Upper lobe of left lung (tissue), 6 donors: ENCODE measurements around the gene SENP8. TPM values are rescaled to one million over a fixed set of nuclear protein-coding genes. Genes with fewer than 3 reads are reported as not detected.

Experiments used
- ATAC-seq, 2 donors: fragments of 200-7000 bp; cut with Tn5 transposase; one replicate each; pipeline ENCODE4 v1.9.1; 2022; ENCODE audit warnings: mild to moderate bottlenecking in 2 of 2, moderate library complexity in 2 of 2; ENCODE audit not compliant: low FRiP score in 2 of 2
- DNase-seq, 2 donors: peaks; one replicate each; pipeline ENCODE4 v3.0.0-alpha.2; 2019 to 2020
- H3K27ac ChIP-seq, 4 donors: fragments of 200-600 bp; sonication (generic); one replicate each; pipeline ENCODE4 v1.5.1; 2016 to 2019
- H3K27me3 ChIP-seq, 4 donors: fragments of 200-600 bp; sonication (generic); one replicate each; pipeline ENCODE4 v1.5.1; 2017 to 2019
- H3K36me3 ChIP-seq, 4 donors: fragments of 200-600 bp; sonication (generic); one replicate each; pipeline ENCODE4 v1.5.1; 2016 to 2019
- H3K4me1 ChIP-seq, 4 donors: fragments of 200-600 bp; sonication (generic); one replicate each; pipeline ENCODE4 v1.5.1; 2018 to 2019
- H3K4me3 ChIP-seq, 4 donors: fragments of 200-600 bp; sonication (generic); one replicate each; pipeline ENCODE4 v1.5.1; 2017 to 2019; ENCODE audit warnings: mild to moderate bottlenecking in 2 of 4, moderate library complexity in 1 of 4
- H3K9me3 ChIP-seq, 4 donors: fragments of 200-600 bp; sonication (generic); one replicate each; pipeline ENCODE4 v1.5.1; 2018 to 2019
- EP300 ChIP-seq, 4 donors: sonication (generic); formaldehyde crosslinking; IDR thresholded peaks; one replicate each; pipeline ENCODE4 v1.5.1; 2017; ENCODE audit warnings: antibody characterized with exemption in 4 of 4, control low read depth in 2 of 4
- POLR2A ChIP-seq, 4 donors: fragments of 450-650 bp; IDR thresholded peaks; one replicate each; pipeline ENCODE4 v1.5.1; 2016 to 2017; ENCODE audit warnings: antibody characterized with exemption in 4 of 4, mild to moderate bottlenecking in 2 of 4
- POLR2AphosphoS5 ChIP-seq, 2 donors: sonication (generic); formaldehyde crosslinking; IDR thresholded peaks; one replicate each; pipeline ENCODE4 v1.5.1; 2017; ENCODE audit warnings: antibody characterized with exemption in 2 of 2
- WGBS, 2 donors: methylation state at CpG; one replicate each; pipeline ENCODE4 v1.1.5; 2017 to 2018; 5-methylcytosine and 5-hydroxymethylcytosine counted together
- total RNA-seq, 6 donors: library from RNA; depleted of rRNA in 4 of 6; stranded (reverse); fragments of >200 nt in 4 of 6; gene quantifications; one replicate each; pipeline versions ENCODE4 v1.1.0 to v1.2.1, GENCODE V29; 2016 to 2021
- TF ChIP-seq, protein P1 (sequence below), 6 experiments: fragments of 450-650 bp in 4 of 6; fragments of 200-600 bp in 2 of 6; sonication (generic) in 2 of 6; IDR thresholded peaks; one replicate each; pipeline ENCODE4 v1.5.1; 2016 to 2019; ENCODE audit warnings: antibody characterized with exemption in 6 of 6
- donor health status: DM: no; HTN: no; CAD: no; lungs with moderate emphysema.
- donor health status: DM: no; HTN: yes; CAD: no; lungs with severe emphysema.

Gene SENP8
- total RNA-seq, 6 donors from 2014 or later = 0.55 to 3.8 (median 3.0) TPM; not detected in 1

DNA sequence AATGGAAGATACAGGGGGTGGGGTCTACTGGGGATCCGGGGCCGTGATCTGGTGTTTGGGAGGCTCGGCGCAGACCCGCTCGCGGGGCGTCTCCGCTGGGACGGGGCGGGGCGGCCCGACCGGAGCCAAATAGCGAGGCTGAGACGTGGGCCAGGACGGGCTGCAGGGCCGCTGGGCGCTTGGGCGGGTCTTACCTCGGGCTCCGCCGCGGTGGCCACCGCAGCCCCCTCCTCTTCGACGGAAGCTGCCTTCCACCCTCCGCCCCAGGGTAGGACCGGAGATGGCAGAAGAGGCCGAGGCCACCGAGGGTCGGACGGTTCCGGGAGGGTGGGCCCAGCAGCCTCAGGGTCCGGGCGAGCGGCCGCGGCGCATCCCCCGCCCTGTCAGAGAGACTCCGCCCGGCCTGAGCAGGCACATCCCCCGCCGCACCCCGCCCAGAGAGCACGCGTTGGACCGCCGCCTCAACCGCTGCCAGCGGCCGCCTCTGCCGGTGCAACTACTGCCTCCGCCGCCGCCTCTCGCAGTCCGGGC is 652 bp upstream of the SENP8 start:
- H3K4me3 ChIP-seq = peak overlapping the region; percentile 60 to 96 (median 92)
- peak overlapping the region; percentile 90 to 98 (median 92) for H3K27ac ChIP-seq
- DNase-seq (peak; percentile 93 to 97), ATAC-seq (peak; percentile 90 to 92)
- H3K36me3 ChIP-seq = no peaks in the 10 kb centered on the region
- TF ChIP-seq POLR2AphosphoS5 (IDR thresholded peaks at IDR 0.05) (peak in 1 of 2 donors; percentile 34), POLR2A (IDR thresholded peaks at IDR 0.05) (peak in 3 of 4 donors; percentile 47 to 87 (median 64))
- TF ChIP-seq, protein P1, sequence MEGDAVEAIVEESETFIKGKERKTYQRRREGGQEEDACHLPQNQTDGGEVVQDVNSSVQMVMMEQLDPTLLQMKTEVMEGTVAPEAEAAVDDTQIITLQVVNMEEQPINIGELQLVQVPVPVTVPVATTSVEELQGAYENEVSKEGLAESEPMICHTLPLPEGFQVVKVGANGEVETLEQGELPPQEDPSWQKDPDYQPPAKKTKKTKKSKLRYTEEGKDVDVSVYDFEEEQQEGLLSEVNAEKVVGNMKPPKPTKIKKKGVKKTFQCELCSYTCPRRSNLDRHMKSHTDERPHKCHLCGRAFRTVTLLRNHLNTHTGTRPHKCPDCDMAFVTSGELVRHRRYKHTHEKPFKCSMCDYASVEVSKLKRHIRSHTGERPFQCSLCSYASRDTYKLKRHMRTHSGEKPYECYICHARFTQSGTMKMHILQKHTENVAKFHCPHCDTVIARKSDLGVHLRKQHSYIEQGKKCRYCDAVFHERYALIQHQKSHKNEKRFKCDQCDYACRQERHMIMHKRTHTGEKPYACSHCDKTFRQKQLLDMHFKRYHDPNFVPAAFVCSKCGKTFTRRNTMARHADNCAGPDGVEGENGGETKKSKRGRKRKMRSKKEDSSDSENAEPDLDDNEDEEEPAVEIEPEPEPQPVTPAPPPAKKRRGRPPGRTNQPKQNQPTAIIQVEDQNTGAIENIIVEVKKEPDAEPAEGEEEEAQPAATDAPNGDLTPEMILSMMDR (IDR thresholded peaks at IDR 0.05) = no peak
- 1% methylated on average over 28 of the region's 59 CpGs; no CpG with 5 or more reads in 1 of the 2 donors for WGBS, 2 donors
- H3K9me3 ChIP-seq = no peaks in the 10 kb centered on the region
- H3K4me1 ChIP-seq = peaks cover 15 to 26% (median 22%) of the 10 kb centered on the region in 4 donors
- H3K27me3 ChIP-seq = no peaks in the 10 kb centered on the region

DNA sequence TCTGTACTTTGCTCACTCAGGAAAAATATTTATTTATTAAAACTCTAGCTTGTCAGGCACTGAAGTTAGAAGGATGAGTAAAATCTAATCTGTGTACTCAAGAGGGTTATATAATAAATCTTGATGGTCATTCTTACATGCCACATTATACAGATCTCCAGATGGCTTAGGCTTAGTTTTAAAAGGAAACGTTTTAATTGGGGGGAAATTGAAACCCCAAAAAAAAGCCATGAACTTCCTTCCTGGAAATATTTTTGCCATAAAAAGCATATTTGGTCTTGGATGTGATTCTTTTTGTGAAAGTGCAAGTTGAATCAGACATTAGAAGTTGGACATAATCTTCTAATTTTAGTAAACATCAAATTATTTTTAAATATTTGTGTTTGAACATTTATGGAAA is 6.0 kb downstream of the SENP8 start:
- Histone ChIP-seq H3K4me3 (no peak overlapping the region), H3K27ac (no peak overlapping the region), H3K4me1 (peaks cover 0 to 1% (median 0%) of the 10 kb centered on the region in 4 donors), H3K36me3 (no peaks in the 10 kb centered on the region), H3K27me3 (no peaks in the 10 kb centered on the region), H3K9me3 (no peaks in the 10 kb centered on the region)
- no peak for ATAC-seq
- no peak for TF ChIP-seq POLR2A (IDR thresholded peaks at IDR 0.05)
- TF ChIP-seq, protein P1 (IDR thresholded peaks at IDR 0.05) = no peak
- 5 to 11% methylated on average over 1 of the region's 1 CpG for WGBS, 2 donors
- no peak for DNase-seq

DNA sequence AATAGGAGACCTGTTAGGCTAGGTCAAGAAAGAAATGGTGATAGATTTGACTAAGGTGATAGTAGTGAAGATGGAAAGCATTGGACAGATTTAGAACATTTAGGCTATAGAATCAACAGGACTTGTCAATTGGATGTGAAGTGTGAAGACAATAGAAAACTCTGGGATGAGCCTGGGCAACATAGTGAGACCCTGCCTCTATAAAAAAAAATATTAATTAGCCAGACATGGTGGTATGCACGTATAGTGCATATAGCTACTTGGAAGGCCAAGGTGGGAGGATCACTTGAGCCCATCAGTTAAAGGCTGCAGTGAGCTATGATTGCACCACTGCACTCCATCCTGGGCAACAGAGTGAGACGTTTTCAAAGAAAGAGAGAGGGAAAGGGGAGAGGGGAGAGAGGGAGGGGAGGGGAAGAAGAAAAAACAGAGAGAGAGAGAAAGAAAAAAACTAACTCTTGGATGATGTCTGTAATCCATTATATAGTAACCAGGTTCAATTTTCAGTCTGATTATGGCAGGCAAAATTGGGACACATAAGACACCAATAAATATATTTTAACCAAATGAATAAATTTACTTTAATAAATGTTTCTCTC is 9.6 kb downstream of the SENP8 start:
- no peak overlapping the region for H3K4me3 ChIP-seq
- DNase-seq (no peak), ATAC-seq (no peak)
- WGBS, 2 donors = 55 to 59% methylated on average over 2 of the region's 2 CpGs
- no peaks in the 10 kb centered on the region for H3K36me3 ChIP-seq
- no peak overlapping the region for H3K27ac ChIP-seq
- TF ChIP-seq, protein P1 (IDR thresholded peaks at IDR 0.05) = no peak
- TF ChIP-seq POLR2AphosphoS5 (IDR thresholded peaks at IDR 0.05) = no peak
- TF ChIP-seq POLR2A (IDR thresholded peaks at IDR 0.05) = no peak
- TF ChIP-seq EP300 (IDR thresholded peaks at IDR 0.05) = no peak
- no peaks in the 10 kb centered on the region for H3K4me1 ChIP-seq
- no peaks in the 10 kb centered on the region for H3K9me3 ChIP-seq
- no peaks in the 10 kb centered on the region for H3K27me3 ChIP-seq

DNA sequence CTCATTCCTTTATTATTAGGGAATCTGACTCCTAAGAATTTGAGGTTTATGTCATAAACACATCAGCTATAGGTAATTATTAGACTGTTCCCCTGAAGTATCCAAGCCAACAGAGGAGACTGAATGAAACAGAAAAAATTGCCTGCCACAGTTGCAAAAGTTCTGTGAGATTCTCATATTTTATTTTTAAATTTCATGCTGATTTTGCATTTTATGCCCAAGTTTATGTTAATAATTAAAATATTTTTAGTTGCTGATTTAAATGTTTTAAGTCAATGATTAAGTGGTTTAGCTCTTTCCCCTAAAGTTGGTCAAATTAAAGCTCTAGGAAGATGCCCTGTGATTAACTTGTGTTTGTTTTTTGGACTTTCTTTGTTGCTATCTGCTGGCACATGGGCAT is 10.2 kb downstream of the SENP8 start:
- no peaks in the 10 kb centered on the region for H3K4me1 ChIP-seq
- ATAC-seq (no peak), DNase-seq (no peak)
- TF ChIP-seq POLR2A (IDR thresholded peaks at IDR 0.05) = no peak
- no peak for TF ChIP-seq EP300 (IDR thresholded peaks at IDR 0.05)
- no peak for TF ChIP-seq POLR2AphosphoS5 (IDR thresholded peaks at IDR 0.05)
- TF ChIP-seq, protein P1 (IDR thresholded peaks at IDR 0.05) = no peak
- no peak overlapping the region for H3K27ac ChIP-seq
- H3K4me3 ChIP-seq = no peak overlapping the region
- no peaks in the 10 kb centered on the region for H3K9me3 ChIP-seq
- no peaks in the 10 kb centered on the region for H3K36me3 ChIP-seq
- no peaks in the 10 kb centered on the region for H3K27me3 ChIP-seq

DNA sequence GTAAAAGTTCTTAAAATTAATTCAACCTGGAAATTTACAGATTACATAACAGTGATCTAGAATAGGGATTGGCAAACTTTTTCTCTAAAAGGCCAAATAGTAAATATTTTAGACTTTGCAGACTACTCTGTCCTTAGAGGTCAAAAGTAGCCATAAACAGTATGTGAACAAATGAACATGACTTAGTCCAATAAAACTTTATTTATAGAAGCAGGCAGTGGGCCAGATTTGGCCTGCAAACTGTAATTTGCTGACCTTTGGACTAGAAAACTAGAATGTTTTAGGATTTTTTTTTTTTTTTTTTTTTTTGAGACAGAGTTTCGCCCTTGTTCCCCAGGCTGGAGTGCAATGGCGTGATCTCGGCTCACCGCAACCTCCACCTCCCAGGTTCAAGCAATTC is 12.1 kb downstream of the SENP8 start:
- no peak for TF ChIP-seq EP300 (IDR thresholded peaks at IDR 0.05)
- TF ChIP-seq, protein P1 (IDR thresholded peaks at IDR 0.05) = no peak
- no peak for TF ChIP-seq POLR2AphosphoS5 (IDR thresholded peaks at IDR 0.05)
- TF ChIP-seq POLR2A (IDR thresholded peaks at IDR 0.05) = no peak
- H3K4me3 ChIP-seq = no peak overlapping the region
- H3K27ac ChIP-seq = no peak overlapping the region
- H3K9me3 ChIP-seq = no peaks in the 10 kb centered on the region
- H3K36me3 ChIP-seq = no peaks in the 10 kb centered on the region
- 95% methylated on average over 4 of the region's 4 CpGs for WGBS, 2 donors
- DNase-seq (no peak), ATAC-seq (no peak)
- H3K27me3 ChIP-seq = no peaks in the 10 kb centered on the region
- H3K4me1 ChIP-seq = peaks cover 0 to 5% (median 0%) of the 10 kb centered on the region in 4 donors
